HepG2 (cell line): Measurements from ENCODE around the gene GLT1D1. TPM values are rescaled to one million over a fixed set of nuclear protein-coding genes. Genes with fewer than 3 reads are reported as not detected.
A peak's percentile ranks its signal among the peaks of the same experiment; 100 is the strongest.

ENCODE experiments used
- ATAC-seq: fragments of 200-7000 bp; cut with Tn5 transposase; 3 replicates; pipeline ENCODE4 v1.9.1; 2020; ENCODE audit warnings: mild to moderate bottlenecking, moderate library complexity
- BruUV-seq: library from RNA; stranded (reverse); fragments of 400-500 nt; replicated peaks from 2 replicates; lab custom pipeline; 2021; lab: Mats Ljungman, UMichigan
- CTCF ChIA-PET: fragments of 300-600 bp; formaldehyde crosslinking; extraction: SDS; loops from one replicate; lab custom pipeline; 2021; ENCODE audit warnings: low total read pairs, inconsistent platforms, low intra/inter-chr PET ratio; lab: Yijun Ruan, JAX
- POLR2A ChIA-PET: fragments of 350-600 bp; sonication (Branson Sonifier 250); formaldehyde crosslinking; loops from one replicate; lab custom pipeline; 2020; ENCODE audit warnings: antibody characterized with exemption, inconsistent platforms; lab: Yijun Ruan, JAX
- DNase-seq: peaks from one replicate; pipeline ENCODE4 v3.0.0-alpha.2; 2015; ENCODE audit warnings: low spot score
- FAIRE-seq: peaks from 3 replicates; lab custom pipeline; 2011; peaks lifted over from hg19 to GRCh38; lab: Jason Lieb, UNC
- H2AFZ ChIP-seq: one replicate; pipeline ENCODE4 v1.6.1; 2011; ENCODE audit warnings: low read length, inconsistent platforms
- H3K27ac ChIP-seq: fragments of 300-600 bp; 3 replicates; pipeline ENCODE4 v1.8.0; 2011; ENCODE audit warnings: mixed run types, mild to moderate bottlenecking, mixed read lengths, low read length, inconsistent platforms; ENCODE audit not compliant: insufficient read depth; ENCODE audit errors: extremely low read length
- H3K27me3 ChIP-seq, 2 experiments: fragments of 200-600 bp in 1 of 2; 2 replicates in 1 of 2; 3 replicates in 1 of 2; pipeline versions ENCODE4 v1.6.0 to v1.8.0; 2011; ENCODE audit warnings: low read length in 2 of 2, mild to moderate bottlenecking in 2 of 2, moderate library complexity in 2 of 2, inconsistent platforms in 1 of 2; ENCODE audit not compliant: insufficient read depth in 2 of 2, control insufficient read depth in 1 of 2
- H3K36me3 ChIP-seq, 2 experiments: fragments of 200-600 bp in 1 of 2; replicated peaks in 1 of 2; 2 replicates in 1 of 2; 3 replicates in 1 of 2; pipeline versions ENCODE4 v1.5.1 to v1.8.0; 2011; ENCODE audit warnings: low read length in 2 of 2, inconsistent platforms in 1 of 2; ENCODE audit not compliant: insufficient read depth in 2 of 2, control insufficient read depth in 1 of 2
- H3K4me1 ChIP-seq: 2 replicates; pipeline ENCODE4 v1.5.1; 2012; ENCODE audit warnings: low read length, inconsistent platforms; ENCODE audit not compliant: insufficient read depth
- H3K4me2 ChIP-seq: 2 replicates; pipeline ENCODE4 v1.6.0; 2011; ENCODE audit warnings: low read depth, low read length, inconsistent platforms
- H3K4me3 ChIP-seq, 3 experiments: fragments of 200-600 bp in 1 of 3; sonication (generic), shearing (Covaris generic) in 1 of 3; replicated peaks in 1 of 3; 2 replicates each; pipeline ENCODE4 v1.5.1; 2011 to 2016; ENCODE audit warnings: low read length in 3 of 3, inconsistent platforms in 2 of 3, low read depth in 2 of 3, mild to moderate bottlenecking in 2 of 3, control low read depth in 1 of 3, mixed read lengths in 1 of 3; ENCODE audit not compliant: insufficient read depth in 1 of 3
- H3K79me2 ChIP-seq: one replicate; pipeline ENCODE4 v1.6.1; 2011; ENCODE audit warnings: low read length, inconsistent platforms; ENCODE audit not compliant: insufficient read depth
- H3K9ac ChIP-seq: 2 replicates; pipeline ENCODE4 v1.6.0; 2011; ENCODE audit warnings: mild to moderate bottlenecking, low read depth, low read length, inconsistent platforms; ENCODE audit not compliant: insufficient read depth
- H3K9me3 ChIP-seq: 2 replicates; pipeline ENCODE4 v1.5.1; 2012; ENCODE audit warnings: mild to moderate bottlenecking, low read length
- H4K20me1 ChIP-seq: 2 replicates; pipeline ENCODE4 v1.6.0; 2011; ENCODE audit warnings: inconsistent platforms, mild to moderate bottlenecking, low read length, moderate library complexity; ENCODE audit not compliant: insufficient read depth
- FOSL2 ChIP-seq: sonication (generic); formaldehyde crosslinking; IDR thresholded peaks from 2 replicates; pipeline ENCODE4 v1.4.0; 2020; ENCODE audit warnings: missing genetic modification reagents
- FOXK2 ChIP-seq: fragments of 450-650 bp; IDR thresholded peaks from 2 replicates; pipeline ENCODE4 v1.6.1; 2016
- HES4 ChIP-seq: sonication (generic); formaldehyde crosslinking; IDR thresholded peaks from 2 replicates; pipeline ENCODE4 v1.9.0; 2021; ENCODE audit warnings: mild to moderate bottlenecking, missing genetic modification reagents, borderline replicate concordance
- STAG1 ChIP-seq: sonication (generic); formaldehyde crosslinking; IDR thresholded peaks from 2 replicates; pipeline ENCODE4 v1.4.0; 2020; ENCODE audit warnings: missing genetic modification reagents
- USF2 ChIP-seq, 2 experiments: sonication (generic) in 1 of 2; formaldehyde crosslinking in 1 of 2; IDR thresholded peaks; 2 replicates each; pipeline versions ENCODE4 v1.5.1 to v1.6.1; 2011 to 2020; ENCODE audit warnings: borderline replicate concordance in 1 of 2, low read depth in 1 of 2, low read length in 1 of 2, mild to moderate bottlenecking in 1 of 2, missing genetic modification reagents in 1 of 2, moderate library complexity in 1 of 2
- YEATS2 ChIP-seq: sonication (generic); formaldehyde crosslinking; IDR thresholded peaks from 2 replicates; pipeline ENCODE4 v1.4.0; 2020; ENCODE audit warnings: missing genetic modification reagents, borderline replicate concordance
- ZKSCAN1 ChIP-seq: fragments of 150-350 bp; IDR thresholded peaks from 2 replicates; pipeline ENCODE4 v1.6.1; 2014; ENCODE audit warnings: low read length
- ZNF563 ChIP-seq: sonication (generic); formaldehyde crosslinking; IDR thresholded peaks from 2 replicates; pipeline ENCODE4 v1.8.0; 2022; ENCODE audit warnings: mild to moderate bottlenecking, moderate library complexity, missing genetic modification reagents
- ZNF589 ChIP-seq: sonication (generic); formaldehyde crosslinking; conservative IDR thresholded peaks from 2 replicates; pipeline ENCODE4 v1.8.0; 2022; ENCODE audit warnings: mild to moderate bottlenecking, moderate library complexity, missing genetic modification reagents
- WGBS: methylation state at CpG from one replicate; pipeline ENCODE4 v1.1.6; 2017; ENCODE audit warnings: low lambda C conversion rate; 5-methylcytosine and 5-hydroxymethylcytosine counted together
- in situ Hi-C: cut with HindIII; loops from 2 replicates; pipeline ENCODE4 v1.10.0; 2017; ENCODE audit warnings: low pct_unique_long_range_greater_than_20kb; ENCODE audit not compliant: extremely low pct_ligation_motif_present
- intact Hi-C: fragments of 100-400 bp; cut with micrococcal nuclease; formaldehyde crosslinking; loops from one replicate; pipeline ENCODE4 v1.10.0; 2022; ENCODE audit not compliant: unreplicated experiment
- polyA plus RNA-seq, 8 experiments: library from polyadenylated mRNA; depleted of rRNA in 3 of 8; stranded (reverse) in 7 of 8; unstranded in 1 of 8; fragments of >200 nt; fragmentation: Illumina TruSeq in 4 of 8; extraction: Trizol in 4 of 8; gene quantifications; 2 replicates each; pipeline versions ENCODE4 v1.2.1 to v1.2.3, GENCODE V29; 2011 to 2016; ENCODE audit warnings: low read depth in 4 of 8, missing spikeins in 1 of 8, mixed read lengths in 1 of 8; ENCODE audit not compliant: insufficient read depth in 1 of 8
- total RNA-seq, 5 experiments: library from RNA; depleted of rRNA; stranded (reverse); fragments of >200 nt; fragmentation: Illumina TruSeq; extraction: Trizol; gene quantifications; 2 replicates each; pipeline ENCODE4 v1.2.3, GENCODE V29; 2016; ENCODE audit warnings: low read depth in 1 of 5
- TF ChIP-seq, protein P1 (sequence below): sonication (generic); formaldehyde crosslinking; IDR thresholded peaks from 2 replicates; pipeline ENCODE4 v1.5.0; 2020; ENCODE audit warnings: mild to moderate bottlenecking, missing genetic modification reagents, moderate library complexity

GLT1D1 gene
- total and polyA plus RNA-seq, 2 of the 13 experiments (the other 11 are each of a cell fraction or from before 2014, with no cell fraction given): 0.09 to 0.17 TPM

DNA sequence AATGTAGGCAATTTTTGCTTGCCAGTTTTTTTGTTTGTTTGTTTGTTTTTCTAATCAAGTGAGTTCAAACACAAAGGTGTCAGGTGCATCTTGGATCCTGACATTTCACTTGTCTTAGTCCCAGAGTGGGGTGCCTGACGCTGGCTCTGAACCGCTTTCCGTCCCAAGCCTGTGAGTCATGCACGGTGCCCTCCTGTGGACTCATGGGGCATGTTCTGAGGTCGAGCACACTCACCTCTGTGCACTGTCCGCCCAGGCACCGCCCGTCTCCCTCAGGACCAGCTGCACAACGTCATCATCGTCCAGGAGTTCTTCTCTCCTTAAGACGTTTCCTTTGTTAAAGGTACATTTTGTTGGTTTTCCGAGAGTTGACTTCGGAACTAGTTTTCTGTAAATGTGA, 98.2 kb downstream of the GLT1D1 start:
- ATAC-seq (peak; percentile 75), FAIRE-seq (no peak), DNase-seq (no peak)
- Histone ChIP-seq H2AFZ (no peak overlapping the region), H3K9ac (no peak overlapping the region), H3K4me1 (no peaks in the 10 kb centered on the region), H3K27ac (no peak overlapping the region), H3K4me2 (no peak overlapping the region), H3K36me3 (no peaks in the 10 kb centered on the region), H4K20me1 (no peaks in the 10 kb centered on the region), H3K9me3 (no peaks in the 10 kb centered on the region), H3K79me2 (no peaks in the 10 kb centered on the region), H3K4me3 (no peak overlapping the region), H3K27me3 (no peaks in the 10 kb centered on the region)
- in situ Hi-C loops (no loop called here), intact Hi-C loops (no loop called here)
- 59% methylated on average over 13 of the region's 13 CpGs for WGBS
- no TSS peak for BruUV-seq
- CTCF ChIA-PET: no interaction called here
- POLR2A ChIA-PET: no interaction called here
- TF ChIP-seq USF2 (IDR thresholded peaks at IDR 0.05; ENCODE audit: low read depth, low read length) (no peak), USF2 (CRISPR knock-in tag; IDR thresholded peaks at IDR 0.05; ENCODE audit: borderline replicate concordance) (no peak), ZKSCAN1 (no peak), FOXK2 (no peak), HES4 (CRISPR knock-in tag) (no peak), STAG1 (CRISPR knock-in tag) (peak; percentile 39), ZNF563 (CRISPR knock-in tag) (no peak), YEATS2 (CRISPR knock-in tag) (no peak), FOSL2 (CRISPR knock-in tag) (0 out of 2 replicates have a peak, but pooled peaks have one; percentile 14), ZNF589 (no peak)
- TF ChIP-seq, protein P1, sequence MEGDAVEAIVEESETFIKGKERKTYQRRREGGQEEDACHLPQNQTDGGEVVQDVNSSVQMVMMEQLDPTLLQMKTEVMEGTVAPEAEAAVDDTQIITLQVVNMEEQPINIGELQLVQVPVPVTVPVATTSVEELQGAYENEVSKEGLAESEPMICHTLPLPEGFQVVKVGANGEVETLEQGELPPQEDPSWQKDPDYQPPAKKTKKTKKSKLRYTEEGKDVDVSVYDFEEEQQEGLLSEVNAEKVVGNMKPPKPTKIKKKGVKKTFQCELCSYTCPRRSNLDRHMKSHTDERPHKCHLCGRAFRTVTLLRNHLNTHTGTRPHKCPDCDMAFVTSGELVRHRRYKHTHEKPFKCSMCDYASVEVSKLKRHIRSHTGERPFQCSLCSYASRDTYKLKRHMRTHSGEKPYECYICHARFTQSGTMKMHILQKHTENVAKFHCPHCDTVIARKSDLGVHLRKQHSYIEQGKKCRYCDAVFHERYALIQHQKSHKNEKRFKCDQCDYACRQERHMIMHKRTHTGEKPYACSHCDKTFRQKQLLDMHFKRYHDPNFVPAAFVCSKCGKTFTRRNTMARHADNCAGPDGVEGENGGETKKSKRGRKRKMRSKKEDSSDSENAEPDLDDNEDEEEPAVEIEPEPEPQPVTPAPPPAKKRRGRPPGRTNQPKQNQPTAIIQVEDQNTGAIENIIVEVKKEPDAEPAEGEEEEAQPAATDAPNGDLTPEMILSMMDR (CRISPR knock-in tag): peak; percentile 44
